Lung (tissue), 12 donors: ENCODE measurements around the gene MYBBP1A. TPM values are rescaled to one million over a fixed set of nuclear protein-coding genes. Genes with fewer than 3 reads are reported as not detected.
A peak's percentile ranks its signal among the peaks of the same experiment; 100 is the strongest.

Experiments used
- ATAC-seq: fragments of 200-7000 bp; cut with Tn5 transposase; one replicate; pipeline ENCODE4 v1.9.1; 2020; ENCODE audit warnings: moderate number of reproducible peaks; ENCODE audit not compliant: insufficient read depth, low FRiP score
- DNase-seq, 3 donors: peaks; one replicate each; pipeline ENCODE4 v3.0.0-alpha.2; 2013 to 2017
- H3K27ac ChIP-seq, 2 donors: one replicate each; pipeline ENCODE4 v1.5.1; 2013; ENCODE audit warnings: mild to moderate bottlenecking in 2 of 2, moderate library complexity in 2 of 2, control low read depth in 1 of 2, inconsistent platforms in 1 of 2, low read depth in 1 of 2, low read length in 1 of 2
- H3K27me3 ChIP-seq, 3 donors: one replicate each; pipeline ENCODE4 v1.5.1; 2013; ENCODE audit warnings: low read length in 2 of 3; ENCODE audit not compliant: control insufficient read depth in 3 of 3, insufficient read depth in 3 of 3
- H3K36me3 ChIP-seq, 4 donors: one replicate each; pipeline ENCODE4 v1.5.1; 2013; ENCODE audit warnings: low read length in 4 of 4, mild to moderate bottlenecking in 1 of 4, moderate library complexity in 1 of 4; ENCODE audit not compliant: control insufficient read depth in 4 of 4, insufficient read depth in 4 of 4
- H3K4me1 ChIP-seq, 5 donors: one replicate each; pipeline ENCODE4 v1.5.1; 2013; ENCODE audit warnings: low read length in 5 of 5, mild to moderate bottlenecking in 2 of 5, moderate library complexity in 1 of 5; ENCODE audit not compliant: control insufficient read depth in 5 of 5, insufficient read depth in 5 of 5
- H3K4me3 ChIP-seq: one replicate; pipeline ENCODE4 v1.5.1; 2013; ENCODE audit warnings: mild to moderate bottlenecking, control low read depth, moderate library complexity
- H3K9ac ChIP-seq, 2 donors: one replicate each; pipeline ENCODE4 v1.5.1; 2013; ENCODE audit warnings: low read length in 2 of 2, control low read depth in 1 of 2; ENCODE audit not compliant: insufficient read depth in 1 of 2
- H3K9me3 ChIP-seq, 4 donors: one replicate each; pipeline ENCODE4 v1.5.1; 2013; ENCODE audit warnings: low read length in 3 of 4, mild to moderate bottlenecking in 1 of 4, moderate library complexity in 1 of 4; ENCODE audit not compliant: control insufficient read depth in 4 of 4, insufficient read depth in 3 of 4
- WGBS, 2 donors: extraction: QIAGEN DNeasy Blood & Tissue Kit; methylation state at CpG; one replicate each; pipeline ENCODE4 v1.1.7; 2013; 5-methylcytosine and 5-hydroxymethylcytosine counted together
- polyA plus RNA-seq, 2 donors: library from polyadenylated mRNA; stranded (reverse); fragments of 200-250 nt; gene quantifications; one replicate each; pipeline ENCODE4 v1.2.1, GENCODE V29; 2013
- total RNA-seq, 2 donors: library from RNA; depleted of rRNA in 1 of 2; stranded (reverse); fragments of >200 nt in 1 of 2; gene quantifications; one replicate each; pipeline ENCODE4 v1.2.1, GENCODE V29; 2014 to 2021
- TF ChIP-seq, protein P1 (sequence below): IDR thresholded peaks from 2 replicates; pipeline ENCODE4 v1.5.1; 2012; ENCODE audit warnings: mild to moderate bottlenecking; ENCODE audit errors: control extremely low read depth, extremely low read depth
- donor health status: control.
- donor health status: control.
- donor health status: Bipolar disorder and iron deficiency.
- donor health status: healthy.
- donor health status: DM: yes; HTN: yes; CAD: no.

MYBBP1A gene
- total and polyA plus RNA-seq, 4 donors: 21.2 to 71.7 (median 34.4) TPM

DNA sequence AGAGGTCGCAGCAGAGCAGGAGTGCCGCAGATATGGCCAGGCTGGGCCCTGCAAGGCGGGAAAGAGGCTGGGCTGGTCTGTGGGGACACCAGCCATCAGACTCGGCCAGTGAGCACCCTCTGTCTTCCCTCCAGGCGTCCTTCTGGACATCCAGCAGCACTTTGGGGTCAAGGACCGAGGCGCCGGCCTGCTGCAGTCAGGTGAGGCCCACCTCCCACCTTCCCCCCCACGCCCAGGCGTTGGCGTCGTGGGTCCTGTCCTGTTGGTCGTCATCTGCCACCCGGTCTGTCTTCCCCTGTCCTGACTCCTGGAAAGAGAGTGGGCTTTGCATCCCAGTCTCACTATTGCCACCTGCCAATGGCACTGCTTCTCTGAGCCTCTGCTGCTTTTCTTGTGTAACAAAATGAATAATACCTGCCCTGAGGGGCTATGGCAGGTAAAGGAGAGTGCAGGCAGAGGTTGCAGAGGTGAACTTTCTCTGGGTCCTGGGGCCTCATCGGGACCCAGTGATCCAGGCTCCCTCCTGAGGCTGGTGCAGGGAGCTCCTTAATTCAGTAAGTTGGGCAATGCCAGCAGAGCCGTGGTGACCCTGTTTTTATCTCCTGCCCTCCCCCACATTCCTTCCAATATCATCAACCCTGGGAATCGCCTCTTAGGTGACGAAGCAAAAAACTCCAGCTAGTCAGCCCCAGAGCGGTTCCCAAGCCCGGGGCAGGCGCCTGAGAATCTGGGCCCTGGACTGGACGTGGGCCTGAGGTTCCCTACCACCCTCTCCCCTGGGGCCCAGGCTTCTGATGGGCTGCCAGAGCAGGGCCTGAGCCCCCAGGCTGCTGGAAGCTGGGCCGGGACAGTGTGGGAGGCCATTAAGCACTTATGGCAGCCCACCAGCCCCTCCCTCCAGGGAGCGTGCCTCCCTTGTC lies 41.8 kb downstream of the MYBBP1A start:
- peaks cover 0 to 62% (median 26%) of the 10 kb centered on the region in 5 donors for H3K4me1 ChIP-seq
- ATAC-seq (no peak), DNase-seq (no peak)
- no peak overlapping the region for H3K4me3 ChIP-seq
- TF ChIP-seq, protein P1, sequence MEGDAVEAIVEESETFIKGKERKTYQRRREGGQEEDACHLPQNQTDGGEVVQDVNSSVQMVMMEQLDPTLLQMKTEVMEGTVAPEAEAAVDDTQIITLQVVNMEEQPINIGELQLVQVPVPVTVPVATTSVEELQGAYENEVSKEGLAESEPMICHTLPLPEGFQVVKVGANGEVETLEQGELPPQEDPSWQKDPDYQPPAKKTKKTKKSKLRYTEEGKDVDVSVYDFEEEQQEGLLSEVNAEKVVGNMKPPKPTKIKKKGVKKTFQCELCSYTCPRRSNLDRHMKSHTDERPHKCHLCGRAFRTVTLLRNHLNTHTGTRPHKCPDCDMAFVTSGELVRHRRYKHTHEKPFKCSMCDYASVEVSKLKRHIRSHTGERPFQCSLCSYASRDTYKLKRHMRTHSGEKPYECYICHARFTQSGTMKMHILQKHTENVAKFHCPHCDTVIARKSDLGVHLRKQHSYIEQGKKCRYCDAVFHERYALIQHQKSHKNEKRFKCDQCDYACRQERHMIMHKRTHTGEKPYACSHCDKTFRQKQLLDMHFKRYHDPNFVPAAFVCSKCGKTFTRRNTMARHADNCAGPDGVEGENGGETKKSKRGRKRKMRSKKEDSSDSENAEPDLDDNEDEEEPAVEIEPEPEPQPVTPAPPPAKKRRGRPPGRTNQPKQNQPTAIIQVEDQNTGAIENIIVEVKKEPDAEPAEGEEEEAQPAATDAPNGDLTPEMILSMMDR: no peak
- no peaks in the 10 kb centered on the region for H3K27me3 ChIP-seq
- peak overlapping the region in 1 of 2 donors; percentile 88 for H3K27ac ChIP-seq
- H3K9me3 ChIP-seq: no peaks in the 10 kb centered on the region
- WGBS, 2 donors: 76 to 80% methylated on average over 23 to 24 of the region's 24 CpGs
- H3K36me3 ChIP-seq: no peaks in the 10 kb centered on the region
- H3K9ac ChIP-seq: peak overlapping the region in 1 of 2 donors; percentile 26

DNA sequence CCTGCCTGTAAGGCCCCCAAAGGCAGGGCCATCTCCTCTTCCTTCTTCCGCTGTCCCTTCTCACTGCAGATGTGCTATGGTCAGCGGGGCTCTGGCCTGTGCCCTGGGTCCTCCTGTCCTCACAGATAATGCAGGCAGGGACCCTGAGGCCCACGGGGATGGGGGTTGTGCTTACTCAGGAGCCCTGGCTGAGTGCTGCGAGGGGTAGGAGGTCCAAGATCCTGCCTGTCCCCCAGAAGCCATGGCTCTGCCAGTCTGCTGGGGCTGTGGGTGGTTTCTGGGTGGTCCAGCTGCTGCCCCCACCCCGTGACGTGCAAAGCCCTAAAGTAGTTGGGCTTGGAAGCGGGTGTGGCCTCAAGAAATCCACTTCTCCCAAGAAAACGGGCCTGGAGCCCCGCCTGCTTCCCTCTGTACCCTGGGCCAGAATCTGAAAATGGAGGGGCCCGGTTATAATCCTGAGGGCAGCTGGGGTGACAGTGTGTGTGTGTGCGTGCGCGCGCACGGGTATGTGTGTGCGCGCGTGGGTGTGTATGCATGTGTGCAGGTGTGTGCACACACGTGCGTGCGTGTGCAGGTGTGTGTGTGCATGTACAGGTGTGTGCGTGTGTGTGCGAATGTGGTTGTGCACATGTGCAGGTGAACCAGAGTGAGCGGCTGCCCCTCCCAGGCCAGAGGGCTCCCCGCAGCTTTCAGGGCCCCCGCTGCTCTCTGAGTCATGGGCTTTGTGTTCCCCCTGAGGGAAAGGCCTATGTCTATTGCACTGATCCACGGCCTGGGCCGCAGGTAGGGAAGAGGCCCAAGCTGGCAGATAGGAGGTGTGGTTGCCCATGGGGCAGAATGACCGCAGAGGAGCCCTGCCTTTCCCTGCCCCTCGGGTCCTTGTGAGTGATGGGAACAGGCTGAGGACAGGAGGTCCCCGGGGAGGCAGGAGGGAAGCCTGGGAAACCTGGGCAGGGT lies 42.8 kb downstream of the MYBBP1A start:
- H3K27ac ChIP-seq: peak overlapping the region in 1 of 2 donors; percentile 70
- DNase-seq: no peak
- H3K4me3 ChIP-seq: no peak overlapping the region
- H3K36me3 ChIP-seq: no peaks in the 10 kb centered on the region
- H3K9ac ChIP-seq: no peak overlapping the region
- WGBS, 2 donors: 86 to 89% methylated on average over 31 of the region's 31 CpGs
- no peaks in the 10 kb centered on the region for H3K27me3 ChIP-seq
- ATAC-seq: no peak
- TF ChIP-seq, protein P1: no peak
- H3K9me3 ChIP-seq: no peaks in the 10 kb centered on the region
- H3K4me1 ChIP-seq: peaks cover 0 to 66% (median 26%) of the 10 kb centered on the region in 5 donors

DNA sequence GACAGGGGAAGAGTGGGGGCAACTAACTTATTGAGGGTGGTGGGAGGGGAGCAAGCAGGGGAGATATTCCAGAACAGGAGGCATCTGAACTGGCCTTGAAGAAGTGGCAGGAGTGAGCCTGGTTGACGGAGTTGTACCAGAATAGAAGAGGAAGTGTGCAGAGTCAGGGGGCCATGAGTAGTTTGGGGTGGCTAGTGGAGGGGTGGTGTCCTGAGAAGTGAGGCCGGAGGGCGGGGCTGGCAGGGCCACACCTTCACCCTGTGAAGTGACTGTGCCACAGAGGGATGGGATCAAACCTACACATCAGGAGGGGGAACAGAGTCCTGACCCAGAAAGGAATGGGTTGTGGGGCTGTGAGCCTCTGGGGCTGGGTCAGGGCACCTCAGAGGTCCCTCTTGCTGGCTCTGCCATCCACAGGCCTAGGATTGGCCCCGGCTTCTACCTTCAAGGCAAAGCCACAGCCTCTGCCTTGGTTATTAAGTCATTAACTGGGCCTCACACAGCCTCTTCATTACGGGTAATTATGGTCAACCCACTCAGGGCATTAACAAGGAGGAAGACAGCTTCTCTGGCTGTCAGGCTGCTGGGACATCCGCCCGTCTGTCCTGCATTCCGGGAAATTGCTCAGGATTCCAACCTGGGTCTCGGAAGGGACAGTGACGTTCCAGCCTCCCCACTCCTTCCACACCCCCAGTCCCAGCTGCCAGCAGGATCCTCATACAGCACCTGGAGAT lies 43.8 kb downstream of the MYBBP1A start:
- no peak for ATAC-seq
- DNase-seq: no peak

More for the DNA sequence above, 43.8 kb downstream of the MYBBP1A start:
- peak overlapping the region; percentile 34 to 70 for H3K27ac ChIP-seq
- H3K27me3 ChIP-seq: no peaks in the 10 kb centered on the region
- H3K4me3 ChIP-seq: no peak overlapping the region
- WGBS, 2 donors: 75 to 82% methylated on average over 10 of the region's 10 CpGs
- no peak overlapping the region for H3K9ac ChIP-seq
- H3K4me1 ChIP-seq: peaks cover 0 to 73% (median 21%) of the 10 kb centered on the region in 5 donors
- no peaks in the 10 kb centered on the region for H3K9me3 ChIP-seq
- no peaks in the 10 kb centered on the region for H3K36me3 ChIP-seq
- TF ChIP-seq, protein P1: no peak
